Brain microvascular endothelial cell (primary cell): ENCODE results near the gene LIPC.

Source experiments
- DNase-seq: peaks from one replicate; pipeline ENCODE4 v3.0.0-alpha.2; 2020
- H3K27ac ChIP-seq: fragments of 250-450 bp; sonication (Bioruptor Pico); 2 replicates; pipeline ENCODE4 v1.5.1; 2020; ENCODE audit warnings: mild to moderate bottlenecking, moderate library complexity
- H3K27me3 ChIP-seq: fragments of 250-450 bp; sonication (Bioruptor Pico); replicated peaks from 2 replicates; pipeline ENCODE4 v1.5.1; 2020; ENCODE audit warnings: mild to moderate bottlenecking
- H3K36me3 ChIP-seq: fragments of 250-450 bp; sonication (Bioruptor Pico); replicated peaks from 2 replicates; pipeline ENCODE4 v1.5.1; 2020; ENCODE audit warnings: mild to moderate bottlenecking
- H3K4me3 ChIP-seq: 2 replicates; pipeline ENCODE4 v1.5.1; 2011; ENCODE audit warnings: low read depth, mild to moderate bottlenecking, control low read depth, low read length, moderate library complexity
- in situ Hi-C: cut with HindIII; loops from 2 replicates; pipeline ENCODE4 v1.10.0; 2017; ENCODE audit warnings: low sequenced_read_pairs, low pct_ligation_motif_present
- TF ChIP-seq, protein P1 (sequence below): IDR thresholded peaks from 2 replicates; pipeline ENCODE4 v1.5.1; 2011; ENCODE audit warnings: low read depth, mild to moderate bottlenecking, moderate library complexity, low read length, control low read depth, inconsistent platforms; ENCODE audit errors: missing control alignments

Gene LIPC

DNA sequence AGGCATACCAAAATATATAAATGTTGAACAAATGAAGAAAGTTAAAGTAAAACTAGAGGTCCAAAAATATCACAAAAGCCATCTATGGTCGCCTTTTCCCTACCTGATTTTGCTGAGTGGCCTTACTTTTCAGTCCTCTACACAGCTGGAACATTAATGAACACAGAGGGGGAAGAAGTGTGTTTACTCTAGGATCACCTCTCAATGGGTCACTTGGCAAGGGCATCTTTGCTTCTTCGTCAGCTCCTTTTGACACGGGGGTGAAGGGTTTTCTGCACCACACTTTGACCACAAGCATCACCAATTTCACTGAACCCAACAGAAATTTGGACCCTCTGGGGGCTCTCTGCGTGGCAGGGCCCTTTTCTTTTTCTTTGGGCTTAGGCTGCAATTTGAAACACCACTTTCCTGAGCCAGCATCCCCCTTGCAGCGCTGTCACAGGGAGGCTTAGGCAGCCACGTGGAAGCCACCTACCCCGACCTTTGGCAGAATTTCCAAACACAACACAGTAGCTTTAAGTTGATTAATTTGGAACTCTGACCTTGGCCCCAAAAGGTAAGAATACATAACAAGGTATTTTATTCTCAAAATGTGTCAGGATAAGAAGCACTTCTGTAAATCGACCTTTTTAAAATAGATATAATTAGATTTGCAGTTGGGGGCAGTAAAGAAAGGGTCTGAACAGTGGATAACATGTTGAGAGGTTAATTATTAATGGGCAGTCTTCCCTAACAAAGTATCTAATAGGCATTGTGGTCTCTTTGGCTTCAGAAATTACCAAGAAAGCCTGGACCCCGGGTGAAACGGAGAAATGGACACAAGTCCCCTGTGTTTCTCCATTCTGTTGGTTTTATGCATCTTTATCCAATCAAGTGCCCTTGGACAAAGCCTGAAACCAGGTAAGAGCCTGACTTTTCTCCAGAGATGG is at the start of gene LIPC:
LIPC (plus strand) TSS at position 771 of the 929 bp plus-strand sequence; CDS start at position 813, 42 bp downstream.
- no peak for DNase-seq
- in situ Hi-C loops: no loop called here

GRCh38 chr15:58383876-58384275 is 47.9 kb upstream of the LIPC start:
- TF ChIP-seq, protein P1, sequence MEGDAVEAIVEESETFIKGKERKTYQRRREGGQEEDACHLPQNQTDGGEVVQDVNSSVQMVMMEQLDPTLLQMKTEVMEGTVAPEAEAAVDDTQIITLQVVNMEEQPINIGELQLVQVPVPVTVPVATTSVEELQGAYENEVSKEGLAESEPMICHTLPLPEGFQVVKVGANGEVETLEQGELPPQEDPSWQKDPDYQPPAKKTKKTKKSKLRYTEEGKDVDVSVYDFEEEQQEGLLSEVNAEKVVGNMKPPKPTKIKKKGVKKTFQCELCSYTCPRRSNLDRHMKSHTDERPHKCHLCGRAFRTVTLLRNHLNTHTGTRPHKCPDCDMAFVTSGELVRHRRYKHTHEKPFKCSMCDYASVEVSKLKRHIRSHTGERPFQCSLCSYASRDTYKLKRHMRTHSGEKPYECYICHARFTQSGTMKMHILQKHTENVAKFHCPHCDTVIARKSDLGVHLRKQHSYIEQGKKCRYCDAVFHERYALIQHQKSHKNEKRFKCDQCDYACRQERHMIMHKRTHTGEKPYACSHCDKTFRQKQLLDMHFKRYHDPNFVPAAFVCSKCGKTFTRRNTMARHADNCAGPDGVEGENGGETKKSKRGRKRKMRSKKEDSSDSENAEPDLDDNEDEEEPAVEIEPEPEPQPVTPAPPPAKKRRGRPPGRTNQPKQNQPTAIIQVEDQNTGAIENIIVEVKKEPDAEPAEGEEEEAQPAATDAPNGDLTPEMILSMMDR: no peak
- in situ Hi-C loops: no loop called here
- DNase-seq: no peak
- Histone ChIP-seq H3K4me3 (no peak overlapping the region), H3K27me3 (no peaks in the 10 kb centered on the region), H3K36me3 (no peaks in the 10 kb centered on the region), H3K27ac (no peak overlapping the region)

More for the DNA sequence above, at the start of gene LIPC:
- Histone ChIP-seq H3K27ac (no peak within 1 kb of the TSS), H3K27me3 (no peaks in the 10 kb centered on the region), H3K36me3 (no peaks in the 10 kb centered on the region), H3K4me3 (no peak within 1 kb of the TSS)
- TF ChIP-seq, protein P1: no peak

DNA sequence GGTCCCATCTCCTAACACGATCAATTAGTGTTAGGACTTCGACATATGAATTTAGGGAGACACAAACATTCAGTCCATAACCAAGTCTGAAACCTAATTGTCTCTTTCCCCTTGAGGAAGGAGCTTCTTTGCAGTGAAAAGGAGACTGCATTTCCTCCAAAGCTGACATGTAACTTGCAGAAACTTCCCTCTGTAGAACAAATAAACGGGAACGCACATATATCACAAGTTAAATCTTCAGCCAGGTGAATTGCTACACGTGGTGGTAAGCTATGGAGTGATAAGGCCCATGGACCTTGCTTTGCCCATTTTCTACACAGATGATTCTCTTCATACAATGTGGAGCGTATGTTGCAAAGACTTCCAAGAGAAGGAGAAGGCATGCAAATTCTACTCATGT is 47.1 kb upstream of the LIPC start:
- DNase-seq: no peak
- TF ChIP-seq, protein P1: no peak
- in situ Hi-C loops: no loop called here
- no peaks in the 10 kb centered on the region for H3K27me3 ChIP-seq
- H3K36me3 ChIP-seq: no peaks in the 10 kb centered on the region
- no peak overlapping the region for H3K4me3 ChIP-seq
- H3K27ac ChIP-seq: no peak overlapping the region

- DNase-seq: no peak
- Histone ChIP-seq H3K27ac (no peak overlapping the region), H3K4me3 (no peak overlapping the region), H3K36me3 (no peaks in the 10 kb centered on the region), H3K27me3 (no peaks in the 10 kb centered on the region)
- TF ChIP-seq, protein P1: no peak
- in situ Hi-C loops: no loop called here
Observed at GRCh38 chr15:58386081-58386480, 45.7 kb upstream of the LIPC start.

- DNase-seq: no peak
- no peak overlapping the region for H3K4me3 ChIP-seq
- H3K27ac ChIP-seq: no peak overlapping the region
- H3K36me3 ChIP-seq: no peaks in the 10 kb centered on the region
- no peaks in the 10 kb centered on the region for H3K27me3 ChIP-seq
- TF ChIP-seq, protein P1: no peak
- in situ Hi-C loops: no loop called here
Observed at GRCh38 chr15:58386641-58387040, 45.1 kb upstream of the LIPC start.
